HepG2 (cell line): ENCODE measurements around the gene UBC. TPM values are rescaled to one million over a fixed set of nuclear protein-coding genes. Genes with fewer than 3 reads are reported as not detected.

ENCODE experiments used
- AGO1 ChIP-seq: fragments of 200-400 bp; formaldehyde crosslinking; IDR thresholded peaks from 2 replicates; pipeline ENCODE4 v1.6.1; 2017; ENCODE audit warnings: mild to moderate bottlenecking, low read depth, low read length, moderate library complexity; ENCODE audit not compliant: poor library complexity, severe bottlenecking
- BORCS8-MEF2B ChIP-seq: sonication (generic); formaldehyde crosslinking; IDR thresholded peaks from 2 replicates; pipeline ENCODE4 v1.8.0; 2022; ENCODE audit warnings: mild to moderate bottlenecking, missing genetic modification reagents
- BRF2 ChIP-seq: sonication (generic); formaldehyde crosslinking; IDR thresholded peaks from 2 replicates; pipeline ENCODE4 v1.8.1; 2022; ENCODE audit warnings: mild to moderate bottlenecking, missing genetic modification reagents
- CBX5 ChIP-seq: sonication (generic); formaldehyde crosslinking; IDR thresholded peaks from 2 replicates; pipeline ENCODE4 v1.4.0; 2020; ENCODE audit warnings: missing genetic modification reagents, borderline replicate concordance
- CEBPB ChIP-seq: IDR thresholded peaks from 2 replicates; pipeline ENCODE4 v1.6.1; 2011; ENCODE audit warnings: low read depth, low read length, improper control_type of control experiment, borderline replicate concordance
- FOXA3 ChIP-seq: IDR thresholded peaks from 2 replicates; pipeline ENCODE4 v1.6.1; 2016; ENCODE audit warnings: missing genetic modification reagents, missing compliant biosample characterization
- HMG20A ChIP-seq: IDR thresholded peaks from 2 replicates; pipeline ENCODE4 v1.6.1; 2016; ENCODE audit warnings: borderline replicate concordance
- HNF4A ChIP-seq: sonication (generic); formaldehyde crosslinking; IDR thresholded peaks from 2 replicates; pipeline ENCODE4 v1.4.0; 2020; ENCODE audit warnings: missing genetic modification reagents
- KDM1A ChIP-seq: IDR thresholded peaks from 2 replicates; pipeline ENCODE4 v1.6.1; 2016; ENCODE audit warnings: missing compliant biosample characterization
- KLF9 ChIP-seq: IDR thresholded peaks from 2 replicates; pipeline ENCODE4 v1.6.1; 2016; ENCODE audit warnings: low read depth
- MXD1 ChIP-seq: sonication (generic); formaldehyde crosslinking; IDR thresholded peaks from 2 replicates; pipeline ENCODE4 v1.4.0; 2020; ENCODE audit warnings: mild to moderate bottlenecking, missing genetic modification reagents
- MYNN ChIP-seq: sonication (generic); formaldehyde crosslinking; IDR thresholded peaks from 2 replicates; pipeline ENCODE4 v1.4.0; 2020; ENCODE audit warnings: mild to moderate bottlenecking, low read depth, missing genetic modification reagents
- PPARG ChIP-seq: conservative IDR thresholded peaks from 2 replicates; pipeline ENCODE4 v1.6.1; 2016; ENCODE audit warnings: missing biosample characterization, missing genetic modification reagents
- PRPF4 ChIP-seq: fragments of 200-400 bp; formaldehyde crosslinking; IDR thresholded peaks from 2 replicates; pipeline ENCODE4 v1.6.1; 2016; ENCODE audit warnings: low read length, low read depth; ENCODE audit not compliant: poor library complexity, severe bottlenecking
- RARA ChIP-seq: IDR thresholded peaks from 2 replicates; pipeline ENCODE4 v1.6.1; 2016; ENCODE audit warnings: missing genetic modification reagents, missing compliant biosample characterization
- RARG ChIP-seq: sonication (generic); formaldehyde crosslinking; IDR thresholded peaks from 2 replicates; pipeline ENCODE4 v1.4.0; 2020; ENCODE audit warnings: low read depth, mild to moderate bottlenecking, missing genetic modification reagents
- RXRB ChIP-seq: IDR thresholded peaks from 2 replicates; pipeline ENCODE4 v1.6.1; 2016; ENCODE audit warnings: borderline replicate concordance, missing genetic modification reagents, missing compliant biosample characterization
- SIX1 ChIP-seq: sonication (generic); formaldehyde crosslinking; IDR thresholded peaks from 2 replicates; pipeline ENCODE4 v1.4.0; 2020; ENCODE audit warnings: missing genetic modification reagents, borderline replicate concordance
- SOX13 ChIP-seq, 3 experiments: fragments of 450-650 bp in 1 of 3; sonication (generic) in 1 of 3; formaldehyde crosslinking in 1 of 3; IDR thresholded peaks in 2 of 3; conservative IDR thresholded peaks in 1 of 3; 2 replicates each; pipeline versions ENCODE4 v1.5.0 to v1.6.1; 2016 to 2020; ENCODE audit warnings: antibody characterized with exemption in 1 of 3, mild to moderate bottlenecking in 1 of 3, missing compliant biosample characterization in 1 of 3, missing genetic modification reagents in 1 of 3, moderate library complexity in 1 of 3
- SP140L ChIP-seq: sonication (generic); formaldehyde crosslinking; IDR thresholded peaks from 2 replicates; pipeline ENCODE4 v1.4.0; 2020; ENCODE audit warnings: missing genetic modification reagents, borderline replicate concordance
- TAF1 ChIP-seq: sonication (generic); formaldehyde crosslinking; IDR thresholded peaks from 2 replicates; pipeline ENCODE4 v1.4.0; 2020; ENCODE audit warnings: missing genetic modification reagents
- THAP11 ChIP-seq: IDR thresholded peaks from 2 replicates; pipeline ENCODE4 v1.6.1; 2016; ENCODE audit warnings: missing biosample characterization, missing genetic modification reagents
- ZKSCAN5 ChIP-seq: sonication (generic); formaldehyde crosslinking; IDR thresholded peaks from 2 replicates; pipeline ENCODE4 v1.5.1; 2020; ENCODE audit warnings: mild to moderate bottlenecking, missing genetic modification reagents
- ZNF205 ChIP-seq: IDR thresholded peaks from 2 replicates; pipeline ENCODE4 v1.6.1; 2018; ENCODE audit warnings: missing biosample characterization, missing genetic modification reagents
- ZNF350 ChIP-seq: sonication (generic); formaldehyde crosslinking; IDR thresholded peaks from 2 replicates; pipeline ENCODE4 v1.4.0; 2020; ENCODE audit warnings: mild to moderate bottlenecking, low read depth, missing genetic modification reagents, borderline replicate concordance
- ZNF414 ChIP-seq: sonication (generic); formaldehyde crosslinking; IDR thresholded peaks from 2 replicates; pipeline ENCODE4 v1.5.0; 2020; ENCODE audit warnings: missing genetic modification reagents
- ZNF891 ChIP-seq: sonication (generic); formaldehyde crosslinking; IDR thresholded peaks from 2 replicates; pipeline ENCODE4 v1.5.0; 2020; ENCODE audit warnings: mild to moderate bottlenecking, missing genetic modification reagents
- polyA plus RNA-seq, 8 experiments: library from polyadenylated mRNA; depleted of rRNA in 3 of 8; stranded (reverse) in 7 of 8; unstranded in 1 of 8; fragments of >200 nt; fragmentation: Illumina TruSeq in 4 of 8; extraction: Trizol in 4 of 8; gene quantifications; 2 replicates each; pipeline versions ENCODE4 v1.2.1 to v1.2.3, GENCODE V29; 2011 to 2016; ENCODE audit warnings: low read depth in 4 of 8, missing spikeins in 1 of 8, mixed read lengths in 1 of 8; ENCODE audit not compliant: insufficient read depth in 1 of 8
- total RNA-seq, 5 experiments: library from RNA; depleted of rRNA; stranded (reverse); fragments of >200 nt; fragmentation: Illumina TruSeq; extraction: Trizol; gene quantifications; 2 replicates each; pipeline ENCODE4 v1.2.3, GENCODE V29; 2016; ENCODE audit warnings: low read depth in 1 of 5

UBC gene
- total and polyA plus RNA-seq, 2 of the 13 experiments (the other 11 are each of a cell fraction or from before 2014, with no cell fraction given), result 805 to 1,432 TPM

DNA sequence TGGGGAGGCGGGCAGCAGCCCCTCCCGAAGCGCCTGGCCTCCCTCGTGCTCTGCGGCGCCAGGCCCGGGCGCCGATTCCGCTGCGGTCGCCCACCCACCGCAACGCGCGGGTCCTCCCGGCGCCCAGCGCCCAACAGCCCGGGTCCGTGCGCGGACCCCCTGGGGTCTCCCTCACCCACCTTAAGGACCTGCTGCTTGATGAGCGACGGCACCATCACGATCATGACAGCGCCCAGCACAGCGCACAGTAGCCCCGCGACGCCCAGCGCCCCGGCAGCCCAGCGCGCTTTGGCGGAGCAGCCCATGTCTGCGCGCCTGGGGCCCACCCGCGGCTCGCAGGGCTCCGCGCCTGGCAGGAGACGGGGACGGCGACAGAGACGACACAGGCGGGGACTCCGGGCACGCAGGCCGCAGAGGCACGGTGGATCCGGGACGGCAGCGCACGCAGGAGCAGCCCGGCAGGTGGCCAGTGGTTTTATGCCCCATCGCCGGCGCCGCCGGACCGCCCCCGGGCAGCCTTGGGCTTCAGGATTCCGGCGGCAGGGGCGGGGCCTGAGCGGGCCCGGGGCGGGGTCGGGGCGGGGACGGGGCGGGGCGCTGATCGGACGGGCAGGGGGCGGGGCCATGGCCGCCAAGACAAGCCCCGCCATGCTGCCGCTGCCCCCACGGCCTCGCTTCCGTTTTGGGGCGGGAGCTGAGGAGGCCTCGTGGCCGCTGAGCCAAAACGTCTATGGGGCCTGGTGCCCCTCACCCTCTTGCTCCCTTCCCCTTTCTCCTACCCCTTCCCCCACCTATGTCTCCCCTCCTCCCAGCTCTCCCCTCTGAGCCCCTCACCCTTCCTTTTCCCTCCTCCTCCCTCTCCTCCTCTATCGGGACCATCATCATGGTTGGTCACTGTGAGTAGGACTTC, 50.8 kb downstream of the UBC start, which contains the start of gene SCARB1 (continued):
- TF ChIP-seq PPARG (CRISPR knock-in tag), result 0 out of 2 replicates have a peak, but pooled peaks have one; percentile 25
- TF ChIP-seq MYNN (CRISPR knock-in tag), result no peak
- TF ChIP-seq AGO1, result peak; percentile 78
- no peak for TF ChIP-seq CEBPB
- no peak; the same call in 1 of the 2 replicates for TF ChIP-seq ZNF350 (CRISPR knock-in tag)
- no peak; the same call in 1 of the 2 replicates for TF ChIP-seq ZNF414 (CRISPR knock-in tag)
- peak; percentile 5; the same call in 1 of the 2 replicates for TF ChIP-seq RXRB (CRISPR knock-in tag)
- no peak for TF ChIP-seq RARG (CRISPR knock-in tag)
- TF ChIP-seq BRF2 (CRISPR knock-in tag), result peak; percentile 67; the same call in 1 of the 2 replicates
- TF ChIP-seq ZKSCAN5, result no peak
- TF ChIP-seq HMG20A (CRISPR knock-in tag), result no peak
- no peak for TF ChIP-seq KDM1A (CRISPR knock-in tag)
- TF ChIP-seq ZNF891 (CRISPR knock-in tag), result 0 out of 2 replicates have a peak, but pooled peaks have one; percentile 33
- no peak; the same call in 1 of the 2 replicates for TF ChIP-seq RARA
- TF ChIP-seq PRPF4, result peak; percentile 30
- peak; percentile 86; the same call in 1 of the 2 replicates for TF ChIP-seq BORCS8-MEF2B
- 0 out of 2 replicates have a peak, but pooled peaks have one; percentile 51 for TF ChIP-seq ZNF205 (CRISPR knock-in tag)
- no peak for TF ChIP-seq HNF4A (CRISPR knock-in tag)
- no peak for TF ChIP-seq CBX5 (CRISPR knock-in tag)
- TF ChIP-seq FOXA3 (CRISPR knock-in tag), result no peak
- TF ChIP-seq THAP11 (CRISPR knock-in tag), result peak; percentile 46; the same call in 1 of the 2 replicates
- TF ChIP-seq SOX13 (IDR thresholded peaks at IDR 0.05), result no peak
- TF ChIP-seq SOX13 (CRISPR knock-in tag; conservative IDR thresholded peaks at IDR 0.05 in 1 of 2, IDR thresholded peaks at IDR 0.05 in 1 of 2), result peak in 1 of 2 experiments; percentile 45; a peak in 1 of 4 replicates
- no peak for TF ChIP-seq SIX1 (CRISPR knock-in tag)
- TF ChIP-seq SP140L (CRISPR knock-in tag), result no peak
- peak; percentile 71; the same call in 1 of the 2 replicates for TF ChIP-seq MXD1 (CRISPR knock-in tag)
- peak; percentile 89 for TF ChIP-seq TAF1 (CRISPR knock-in tag)
- TF ChIP-seq KLF9, result no peak
